Keratinocyte (primary cell): ENCODE results near the gene APOA4.

Experiments
- CTCF ChIP-seq, 3 experiments: IDR thresholded peaks in 1 of 3; conservative IDR thresholded peaks in 1 of 3; optimal IDR thresholded peaks in 1 of 3; 2 replicates in 2 of 3; 3 replicates in 1 of 3; pipeline versions ENCODE3 to v1.5.1; 2011; ENCODE audit warnings: low read length in 3 of 3, mild to moderate bottlenecking in 3 of 3, moderate library complexity in 2 of 3, control low read depth in 1 of 3, inconsistent platforms in 1 of 3; ENCODE audit not compliant: insufficient read depth in 2 of 3; ENCODE audit errors: extremely low read depth in 1 of 3
- EZH2 ChIP-seq: IDR thresholded peaks from one replicate; pipeline ENCODE4 v1.6.1; 2012; ENCODE audit warnings: inconsistent platforms, mild to moderate bottlenecking, low read length, moderate library complexity

DNA sequence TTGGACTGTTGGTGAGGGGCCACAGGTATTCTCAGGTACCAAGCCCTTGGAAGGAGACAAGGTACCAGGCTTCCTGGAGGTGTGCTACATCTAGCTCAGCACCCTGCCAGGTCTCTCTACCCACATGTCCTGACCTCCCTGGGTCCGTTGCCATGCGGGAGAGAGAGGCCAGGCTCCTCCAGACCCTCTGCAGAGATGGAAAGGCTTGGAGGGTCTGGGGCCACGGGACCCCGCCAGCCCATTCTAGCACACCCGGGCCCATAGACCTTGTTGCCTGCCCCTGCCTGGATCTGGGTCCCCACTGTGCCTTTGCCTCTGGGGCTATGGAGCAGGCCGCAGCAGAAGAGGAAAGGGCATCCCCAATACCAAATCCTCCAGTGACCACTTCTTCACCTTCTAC lies 4.4 kb upstream of the APOA4 start:
- TF ChIP-seq EZH2 = no peak
- TF ChIP-seq CTCF (optimal IDR thresholded peaks at IDR 0.05 in 1 of 3, IDR thresholded peaks at IDR 0.05 in 1 of 3, conservative IDR thresholded peaks at IDR 0.05 in 1 of 3; ENCODE audit: extremely low read depth in 1 of 3, insufficient read depth in 2 of 3, low read length in 3 of 3) = no peak
